ENCODE measurements around the gene PLCB3.
"Not testable (repeated sequence)": the region's sequence is repeated elsewhere in the genome, so short reads cannot be mapped to it uniquely, and the experiment has no call there.

PLCB3 gene

DNA sequence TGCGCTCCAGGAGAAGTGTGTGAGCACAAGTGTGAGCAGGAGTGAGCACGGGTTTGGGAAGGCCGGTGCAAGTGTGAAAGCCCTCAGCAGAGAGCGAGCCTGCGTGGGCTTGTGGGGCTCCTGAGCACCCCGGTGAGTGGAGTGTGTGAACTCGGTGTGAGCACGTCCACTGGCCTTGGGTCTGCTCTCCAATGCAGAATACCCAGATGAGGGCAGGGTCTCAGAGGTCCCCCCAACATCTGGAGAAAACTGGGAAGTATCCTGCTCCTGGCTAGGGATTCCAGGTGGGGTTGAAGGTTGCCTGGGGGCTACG, 55.2 kb downstream of the PLCB3 start:
- DNase-seq = no peak

DNA sequence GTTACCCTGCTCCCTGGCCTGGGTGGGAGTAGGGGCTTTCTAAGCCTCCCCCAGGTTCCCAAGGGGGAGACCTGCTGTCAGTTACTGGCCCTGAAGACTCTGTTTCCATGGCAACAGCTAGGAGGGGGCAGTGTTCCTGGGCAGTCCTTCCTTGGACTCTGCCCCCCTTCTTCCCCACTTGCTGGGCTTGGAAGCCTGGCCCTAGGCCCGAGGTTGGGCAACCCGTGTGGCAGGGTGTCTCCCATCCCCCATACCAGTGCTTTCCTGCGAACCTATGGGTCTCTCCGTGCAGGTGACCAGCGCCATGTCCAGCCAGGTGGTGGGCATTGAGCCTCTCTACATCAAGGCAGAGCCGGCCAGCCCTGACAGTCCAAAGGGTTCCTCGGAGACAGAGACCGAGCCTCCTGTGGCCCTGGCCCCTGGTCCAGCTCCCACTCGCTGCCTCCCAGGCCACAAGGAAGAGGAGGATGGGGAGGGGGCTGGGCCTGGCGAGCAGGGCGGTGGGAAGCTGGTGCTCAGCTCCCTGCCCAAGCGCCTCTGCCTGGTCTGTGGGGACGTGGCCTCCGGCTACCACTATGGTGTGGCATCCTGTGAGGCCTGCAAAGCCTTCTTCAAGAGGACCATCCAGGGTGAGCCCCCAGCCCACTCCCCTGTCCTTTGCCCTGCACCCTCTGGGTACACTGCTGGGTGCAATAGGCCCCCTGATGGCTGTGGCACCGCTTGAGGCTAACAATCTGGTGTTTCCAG, 55.7 kb downstream of the PLCB3 start:
- DNase-seq = no peak

DNA sequence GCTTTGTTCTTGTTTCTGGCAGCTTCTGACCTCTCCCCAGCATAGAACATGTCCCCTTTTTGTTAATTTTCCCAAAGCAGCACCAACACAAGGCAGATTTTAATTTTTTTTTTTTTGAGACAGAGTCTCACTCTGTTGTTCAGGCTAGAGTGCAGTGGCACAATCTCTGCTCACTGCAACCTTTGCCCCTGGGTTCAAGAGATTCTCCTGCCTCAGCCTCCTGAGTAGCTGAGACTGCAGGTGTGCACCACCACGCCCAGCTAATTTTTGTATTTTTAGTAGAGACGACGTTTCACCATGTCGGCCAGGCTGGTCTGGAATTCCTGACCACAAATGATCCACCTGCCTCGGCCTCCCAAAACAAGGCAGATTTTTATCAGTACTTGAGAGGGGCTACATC, 56.5 kb downstream of the PLCB3 start:
- not testable (repeated sequence) for DNase-seq

DNA sequence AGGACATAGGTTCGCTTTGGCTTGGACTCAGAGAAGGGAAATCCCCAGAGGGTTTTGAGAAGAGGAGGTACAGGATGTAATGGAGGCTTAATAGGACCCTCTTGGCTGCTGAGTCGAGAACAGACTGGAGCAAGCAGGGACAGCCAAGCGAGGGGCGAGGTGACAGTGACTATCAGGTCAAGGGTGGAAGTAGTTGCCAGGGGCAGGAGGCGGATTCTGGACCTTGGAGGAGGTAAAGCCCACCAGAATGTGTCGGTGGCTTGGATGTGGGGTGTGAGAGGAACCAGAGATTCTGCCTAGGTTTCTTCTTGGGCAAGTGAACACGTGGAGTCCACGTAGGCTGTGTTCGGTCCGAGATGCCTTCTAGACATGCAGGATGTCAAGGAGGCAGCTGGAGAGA, 61.6 kb downstream of the PLCB3 start:
- no peak for DNase-seq

DNA sequence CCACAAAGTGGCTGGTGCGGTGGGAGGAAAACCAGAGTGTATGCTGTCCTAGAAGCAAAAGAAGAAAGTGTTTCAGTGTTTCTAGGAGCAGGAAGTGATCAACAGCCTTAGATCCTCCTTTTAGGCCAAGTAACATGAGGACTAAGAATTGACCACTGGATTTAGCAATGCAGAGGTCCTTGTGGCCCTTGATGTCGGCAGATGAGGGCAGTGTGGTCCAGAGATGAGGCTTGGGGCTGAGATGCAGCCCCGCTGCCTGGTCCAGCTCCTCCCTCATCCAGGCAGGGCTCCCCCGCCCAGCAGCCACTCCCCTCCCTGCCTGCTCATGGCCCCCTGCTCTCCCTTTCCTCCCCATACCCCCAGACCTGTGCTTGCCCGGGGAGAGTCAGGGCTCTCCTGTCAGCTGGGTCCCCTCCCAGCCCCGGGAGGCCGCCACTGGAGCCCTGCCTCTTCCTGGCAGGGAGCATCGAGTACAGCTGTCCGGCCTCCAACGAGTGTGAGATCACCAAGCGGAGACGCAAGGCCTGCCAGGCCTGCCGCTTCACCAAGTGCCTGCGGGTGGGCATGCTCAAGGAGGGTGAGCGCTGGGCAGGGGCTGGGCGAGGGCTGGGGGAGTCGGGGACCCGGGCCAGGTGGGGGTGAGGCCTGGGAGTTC, 62.3 kb downstream of the PLCB3 start:
- DNase-seq = no peak

DNA sequence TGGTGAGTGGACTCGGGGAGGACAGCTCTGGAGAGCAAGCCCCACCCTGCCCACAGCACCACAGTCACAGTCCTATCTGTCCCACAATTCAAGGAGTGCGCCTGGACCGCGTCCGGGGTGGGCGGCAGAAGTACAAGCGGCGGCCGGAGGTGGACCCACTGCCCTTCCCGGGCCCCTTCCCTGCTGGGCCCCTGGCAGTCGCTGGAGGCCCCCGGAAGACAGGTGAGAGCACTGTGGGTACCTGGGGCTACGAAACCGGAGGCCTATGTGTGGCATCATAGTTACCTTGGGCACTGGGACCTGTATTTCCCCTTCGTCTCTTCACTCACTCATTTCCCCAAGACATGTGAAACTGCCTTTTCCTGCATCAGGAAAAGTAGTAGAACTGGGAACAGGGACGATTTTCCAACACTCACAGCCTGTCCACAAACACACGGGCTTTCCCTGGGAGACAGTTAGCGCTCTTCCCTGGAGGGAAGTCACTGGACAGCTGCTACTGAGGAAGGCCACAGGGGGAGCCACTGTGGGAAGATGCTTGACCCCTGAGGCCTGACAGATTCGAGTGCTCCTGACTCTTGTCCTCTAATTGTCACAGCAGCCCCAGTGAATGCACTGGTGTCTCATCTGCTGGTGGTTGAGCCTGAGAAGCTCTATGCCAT, 62.9 kb downstream of the PLCB3 start:
- no peak for DNase-seq

DNA sequence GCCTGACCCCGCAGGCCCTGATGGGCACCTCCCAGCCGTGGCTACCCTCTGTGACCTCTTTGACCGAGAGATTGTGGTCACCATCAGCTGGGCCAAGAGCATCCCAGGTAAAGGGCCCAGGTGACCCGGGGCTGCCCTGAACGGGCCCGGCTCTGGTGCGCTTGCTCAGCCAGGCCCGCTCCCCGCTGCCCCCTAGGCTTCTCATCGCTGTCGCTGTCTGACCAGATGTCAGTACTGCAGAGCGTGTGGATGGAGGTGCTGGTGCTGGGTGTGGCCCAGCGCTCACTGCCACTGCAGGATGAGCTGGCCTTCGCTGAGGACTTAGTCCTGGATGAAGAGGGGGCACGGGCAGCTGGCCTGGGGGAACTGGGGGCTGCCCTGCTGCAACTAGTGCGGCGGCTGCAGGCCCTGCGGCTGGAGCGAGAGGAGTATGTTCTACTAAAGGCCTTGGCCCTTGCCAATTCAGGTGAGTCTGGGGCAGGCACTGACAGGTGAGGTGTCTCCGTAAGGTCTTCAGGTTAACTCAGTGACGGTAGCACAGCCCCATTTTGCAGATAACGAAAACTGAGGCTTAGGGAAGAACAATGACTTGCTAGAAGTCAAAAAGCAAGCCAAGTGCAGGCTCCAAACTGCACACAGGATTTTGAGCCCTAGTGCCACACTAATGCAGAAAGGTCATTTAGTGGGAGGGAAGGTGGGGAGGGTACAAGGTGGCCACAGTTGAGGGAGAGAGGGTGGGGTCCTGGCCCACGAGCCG, 63.7 kb downstream of the PLCB3 start:
- DNase-seq = no peak

DNA sequence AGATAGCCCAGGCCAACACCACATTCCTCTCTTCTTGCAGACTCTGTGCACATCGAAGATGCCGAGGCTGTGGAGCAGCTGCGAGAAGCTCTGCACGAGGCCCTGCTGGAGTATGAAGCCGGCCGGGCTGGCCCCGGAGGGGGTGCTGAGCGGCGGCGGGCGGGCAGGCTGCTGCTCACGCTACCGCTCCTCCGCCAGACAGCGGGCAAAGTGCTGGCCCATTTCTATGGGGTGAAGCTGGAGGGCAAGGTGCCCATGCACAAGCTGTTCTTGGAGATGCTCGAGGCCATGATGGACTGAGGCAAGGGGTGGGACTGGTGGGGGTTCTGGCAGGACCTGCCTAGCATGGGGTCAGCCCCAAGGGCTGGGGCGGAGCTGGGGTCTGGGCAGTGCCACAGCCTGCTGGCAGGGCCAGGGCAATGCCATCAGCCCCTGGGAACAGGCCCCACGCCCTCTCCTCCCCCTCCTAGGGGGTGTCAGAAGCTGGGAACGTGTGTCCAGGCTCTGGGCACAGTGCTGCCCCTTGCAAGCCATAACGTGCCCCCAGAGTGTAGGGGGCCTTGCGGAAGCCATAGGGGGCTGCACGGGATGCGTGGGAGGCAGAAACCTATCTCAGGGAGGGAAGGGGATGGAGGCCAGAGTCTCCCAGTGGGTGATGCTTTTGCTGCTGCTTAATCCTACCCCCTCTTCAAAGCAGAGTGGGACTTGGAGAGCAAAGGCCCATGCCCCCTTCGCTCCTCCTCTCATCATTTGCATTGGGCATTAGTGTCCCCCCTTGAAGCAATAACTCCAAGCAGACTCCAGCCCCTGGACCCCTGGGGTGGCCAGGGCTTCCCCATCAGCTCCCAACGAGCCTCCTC, 64.6 kb downstream of the PLCB3 start:
- DNase-seq = not testable (repeated sequence)

DNA sequence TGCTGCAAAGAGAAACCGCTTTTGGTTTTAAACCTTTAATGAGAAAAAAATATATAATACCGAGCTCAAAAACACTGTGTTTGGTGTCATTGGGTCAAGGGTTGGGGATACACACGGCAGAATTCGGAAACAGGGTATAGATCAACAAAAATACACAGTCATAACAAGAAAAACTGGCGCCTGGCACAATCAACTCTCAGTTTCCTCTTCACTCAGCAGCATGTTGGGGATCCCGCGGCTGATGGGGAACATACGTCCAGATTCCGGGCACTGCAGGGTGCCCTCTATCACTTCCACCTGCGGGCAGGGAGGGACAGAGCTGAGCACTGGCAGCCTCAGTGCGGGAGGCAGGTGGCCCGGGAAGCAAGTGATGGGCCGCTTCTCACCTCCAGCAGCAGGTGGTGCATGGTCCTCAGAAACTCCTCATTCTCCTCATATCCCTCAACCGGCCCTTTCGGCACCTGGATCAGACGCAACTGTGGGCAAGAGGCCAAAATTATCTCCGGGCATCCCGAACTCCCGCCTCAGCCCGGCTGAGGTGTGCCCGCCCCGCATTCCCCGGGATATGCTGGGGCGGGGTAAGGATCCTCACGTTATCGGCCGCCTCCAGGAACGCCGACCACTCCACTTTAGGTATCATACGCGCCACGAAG, 65.5 kb downstream of the PLCB3 start:
- DNase-seq = peak; percentile 35

DNA sequence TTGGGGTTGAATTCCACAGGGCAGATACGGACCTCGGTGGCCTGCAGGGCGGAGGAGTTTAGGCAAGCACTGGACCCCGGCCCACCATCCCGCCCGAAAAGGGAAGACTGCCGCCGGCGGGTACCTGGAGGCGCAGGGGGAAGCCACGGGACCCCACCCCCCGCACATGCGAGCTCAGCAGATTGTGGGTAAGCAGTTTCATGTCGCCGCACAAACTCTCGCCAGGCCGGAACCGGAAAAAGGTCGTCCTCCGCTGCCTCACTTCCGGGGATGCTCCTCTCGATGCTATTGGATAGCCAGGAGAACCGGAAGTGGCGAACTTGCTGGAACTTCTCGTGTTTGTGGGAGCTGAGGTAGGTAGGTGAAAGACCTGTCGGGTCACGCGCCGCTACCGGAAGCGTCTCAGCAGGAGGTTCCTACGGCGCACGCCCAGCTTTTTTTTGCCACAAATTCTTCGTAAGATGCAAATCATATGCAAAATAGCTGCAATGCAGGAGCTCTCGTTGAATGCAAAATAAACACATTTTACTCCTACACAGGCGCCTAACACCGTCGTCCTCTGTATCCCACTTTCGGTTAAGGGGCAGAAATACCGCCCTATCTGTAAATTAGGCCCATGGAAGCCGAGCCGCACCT, 66.1 kb downstream of the PLCB3 start, which contains the start of gene TRMT112:
Gene TRMT112, minus strand, starts transcription at position 235 of the 636 bp plus-strand sequence. Its CDS starts 33 bp downstream, at position 202.
- DNase-seq = peak; percentile 94

DNA sequence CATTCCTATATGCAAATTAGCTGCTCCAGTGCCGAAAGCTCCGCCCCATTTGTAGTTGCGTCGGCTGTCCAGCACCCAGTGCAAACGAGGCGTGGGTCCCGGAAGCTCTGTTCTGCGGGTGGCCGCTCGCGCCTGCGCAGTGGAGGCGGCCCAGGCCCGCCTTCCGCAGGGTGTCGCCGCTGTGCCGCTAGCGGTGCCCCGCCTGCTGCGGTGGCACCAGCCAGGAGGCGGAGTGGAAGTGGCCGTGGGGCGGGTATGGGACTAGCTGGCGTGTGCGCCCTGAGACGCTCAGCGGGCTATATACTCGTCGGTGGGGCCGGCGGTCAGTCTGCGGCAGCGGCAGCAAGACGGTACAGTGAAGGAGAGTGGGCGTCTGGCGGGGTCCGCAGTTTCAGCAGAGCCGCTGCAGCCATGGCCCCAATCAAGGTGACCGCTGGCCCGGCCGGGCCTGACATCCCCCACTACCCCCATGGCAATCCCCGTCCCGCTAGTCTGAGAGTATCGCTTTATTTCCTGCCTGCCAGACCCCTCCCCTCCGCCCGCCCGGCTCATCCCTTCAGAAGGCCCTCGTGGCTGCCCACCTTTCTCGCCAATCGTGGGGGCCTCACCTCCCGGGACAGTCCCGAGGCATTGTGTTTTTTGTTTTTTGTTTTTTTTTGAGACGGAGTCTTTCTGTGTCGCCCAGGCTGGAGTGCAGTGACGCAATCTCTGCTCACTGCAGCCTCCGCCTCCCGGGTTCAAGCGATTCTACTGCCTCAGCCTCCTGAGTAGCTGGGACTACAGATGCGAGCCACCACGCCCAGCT, 66.8 kb downstream of the PLCB3 start, which contains the start of gene PRDX5:
Gene PRDX5, plus strand, starts transcription at position 161 of the 805 bp plus-strand sequence. Its CDS starts 95 bp downstream, at position 256.
- DNase-seq = peak; percentile 94

All from activated effector memory CD4-positive, alpha-beta T cell treated with Interleukin-2 at 50 U/mL for 16 hours (primary cell).